Measurements from ENCODE around the gene NPB. TPM values are rescaled to one million over a fixed set of nuclear protein-coding genes. Genes with fewer than 3 reads are reported as not detected.

NPB gene
- polyA plus RNA-seq, 1 donor from 2014 or later: 1.3 TPM

DNA sequence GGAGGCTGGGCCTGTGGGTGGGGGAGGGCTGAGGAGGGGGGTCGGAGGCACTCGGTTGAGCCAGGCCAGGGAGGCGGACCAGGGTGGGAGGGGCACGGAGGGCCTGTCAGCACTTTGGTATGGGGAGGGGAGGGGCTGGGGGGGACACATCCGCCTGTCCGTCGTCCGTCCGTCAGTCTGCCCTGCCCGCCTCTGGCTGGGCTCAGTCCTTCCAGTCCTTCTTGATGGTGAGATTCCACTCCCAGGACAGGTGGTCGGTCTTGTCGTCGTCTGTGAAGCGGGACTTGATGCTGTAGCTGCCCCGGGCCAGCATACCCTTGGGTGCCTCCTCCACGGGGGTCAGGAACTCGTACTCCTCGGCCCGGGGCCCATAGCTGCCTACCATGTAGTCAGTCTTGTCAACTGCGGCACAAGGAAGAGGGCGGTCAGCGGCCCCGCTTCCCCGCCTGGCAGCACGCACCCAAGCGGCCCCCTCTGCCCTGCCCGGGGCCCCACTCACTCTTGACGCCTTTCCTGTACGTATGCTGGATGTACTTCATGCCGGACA, 33.3 kb upstream of the NPB start:
- no peak overlapping the region for H2AFZ ChIP-seq (ENCODE audit: low read depth, low read length)
- H3K27ac ChIP-seq (ENCODE audit: low read length): no peak overlapping the region
- TF ChIP-seq SMC3 (conservative IDR thresholded peaks at IDR 0.05; ENCODE audit: poor library complexity): no peak
- no peak for TF ChIP-seq REST (IDR thresholded peaks at IDR 0.05; ENCODE audit: borderline replicate concordance)
- no peak for TF ChIP-seq EZH2 (IDR thresholded peaks at IDR 0.05; ENCODE audit: borderline replicate concordance, insufficient read depth, low read length, poor library complexity, severe bottlenecking)
- TF ChIP-seq, protein P1, sequence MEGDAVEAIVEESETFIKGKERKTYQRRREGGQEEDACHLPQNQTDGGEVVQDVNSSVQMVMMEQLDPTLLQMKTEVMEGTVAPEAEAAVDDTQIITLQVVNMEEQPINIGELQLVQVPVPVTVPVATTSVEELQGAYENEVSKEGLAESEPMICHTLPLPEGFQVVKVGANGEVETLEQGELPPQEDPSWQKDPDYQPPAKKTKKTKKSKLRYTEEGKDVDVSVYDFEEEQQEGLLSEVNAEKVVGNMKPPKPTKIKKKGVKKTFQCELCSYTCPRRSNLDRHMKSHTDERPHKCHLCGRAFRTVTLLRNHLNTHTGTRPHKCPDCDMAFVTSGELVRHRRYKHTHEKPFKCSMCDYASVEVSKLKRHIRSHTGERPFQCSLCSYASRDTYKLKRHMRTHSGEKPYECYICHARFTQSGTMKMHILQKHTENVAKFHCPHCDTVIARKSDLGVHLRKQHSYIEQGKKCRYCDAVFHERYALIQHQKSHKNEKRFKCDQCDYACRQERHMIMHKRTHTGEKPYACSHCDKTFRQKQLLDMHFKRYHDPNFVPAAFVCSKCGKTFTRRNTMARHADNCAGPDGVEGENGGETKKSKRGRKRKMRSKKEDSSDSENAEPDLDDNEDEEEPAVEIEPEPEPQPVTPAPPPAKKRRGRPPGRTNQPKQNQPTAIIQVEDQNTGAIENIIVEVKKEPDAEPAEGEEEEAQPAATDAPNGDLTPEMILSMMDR (IDR thresholded peaks at IDR 0.05; ENCODE audit: poor library complexity, severe bottlenecking): no peak
- TF ChIP-seq MXI1 (conservative IDR thresholded peaks at IDR 0.05; ENCODE audit: poor library complexity, severe bottlenecking): no peak
- TF ChIP-seq POLR2AphosphoS5 (IDR thresholded peaks at IDR 0.05): no peak
- TF ChIP-seq RAD21 (conservative IDR thresholded peaks at IDR 0.05): no peak
- H3K4me2 ChIP-seq (ENCODE audit: low read length): no peak overlapping the region
- no peaks in the 10 kb centered on the region for H4K20me1 ChIP-seq (ENCODE audit: insufficient read depth)
- no peak overlapping the region for H3K9ac ChIP-seq (ENCODE audit: low read length)
- peak overlapping the region; percentile 96 for H3K4me3 ChIP-seq (ENCODE audit: low read length)
- no peaks in the 10 kb centered on the region for H3K9me3 ChIP-seq (ENCODE audit: low read length)
- H3K36me3 ChIP-seq (ENCODE audit: insufficient read depth, low read length): no peaks in the 10 kb centered on the region
- H3K9me2 ChIP-seq (ENCODE audit: insufficient read depth, low read length): no peaks in the 10 kb centered on the region
- peaks cover 14% of the 10 kb centered on the region for H3K79me2 ChIP-seq (replicated peaks; ENCODE audit: insufficient read depth, low read length)
- no peaks in the 10 kb centered on the region for H3F3A ChIP-seq (ENCODE audit: insufficient read depth, low read length, poor library complexity, severe bottlenecking)
- no peaks in the 10 kb centered on the region for H3K27me3 ChIP-seq (ENCODE audit: insufficient read depth, low read depth, low read length)

DNA sequence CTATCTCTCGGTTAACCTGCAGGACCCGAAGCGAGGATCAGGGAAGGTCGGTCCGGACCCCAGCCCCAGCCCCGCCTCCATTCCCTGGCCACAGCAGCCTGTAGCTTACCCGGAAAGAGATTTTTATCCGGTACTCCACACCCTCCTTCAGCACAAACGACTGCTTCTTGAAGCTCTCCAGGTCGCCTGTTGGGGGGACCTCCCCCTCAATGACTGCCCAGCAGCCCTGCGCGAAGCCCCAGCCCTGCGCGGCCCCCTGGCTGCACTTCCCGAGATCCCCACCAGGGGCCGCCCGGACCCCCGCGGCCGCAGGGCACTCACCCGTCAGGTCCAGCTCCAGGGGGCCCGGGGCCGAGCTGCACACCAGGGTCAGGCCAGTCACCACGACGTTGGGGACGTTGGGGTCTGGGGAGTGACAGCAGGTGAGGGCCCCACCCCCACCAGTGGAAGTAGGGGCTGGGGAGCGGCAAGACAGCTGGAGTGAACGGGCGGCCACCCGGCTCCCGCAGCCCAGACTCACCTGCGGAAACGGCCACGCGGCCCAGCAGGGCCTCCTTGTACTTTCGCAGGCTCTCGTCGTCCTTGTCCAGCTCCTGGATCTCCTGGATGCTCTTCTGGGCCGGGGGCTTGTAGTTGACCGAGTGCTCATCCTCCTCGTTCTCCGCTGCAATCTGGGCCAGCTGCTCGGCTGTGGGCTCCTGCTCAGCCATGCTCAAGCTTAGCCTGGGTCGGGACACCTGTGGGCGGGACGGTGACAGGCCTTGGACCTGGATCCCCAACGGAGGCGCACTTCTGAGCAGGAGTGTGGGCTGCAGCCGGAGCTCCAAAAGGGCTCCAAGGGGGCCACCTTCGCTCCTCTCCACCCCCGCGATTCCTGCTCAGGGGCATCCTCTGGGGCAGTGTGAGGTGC, 32.6 kb upstream of the NPB start:
- Histone ChIP-seq H3K4me3 (ENCODE audit: low read length) (peak overlapping the region; percentile 96), H3K79me2 (replicated peaks; ENCODE audit: insufficient read depth, low read length) (peaks cover 13% of the 10 kb centered on the region), H3K27ac (ENCODE audit: low read length) (peak overlapping the region; percentile 64), H4K20me1 (ENCODE audit: insufficient read depth) (no peaks in the 10 kb centered on the region), H3F3A (ENCODE audit: insufficient read depth, low read length, poor library complexity, severe bottlenecking) (no peaks in the 10 kb centered on the region), H3K4me2 (ENCODE audit: low read length) (peak overlapping the region; percentile 97), H3K9ac (ENCODE audit: low read length) (peak overlapping the region; percentile 96), H3K27me3 (ENCODE audit: insufficient read depth, low read depth, low read length) (no peaks in the 10 kb centered on the region), H3K9me2 (ENCODE audit: insufficient read depth, low read length) (no peaks in the 10 kb centered on the region), H3K9me3 (ENCODE audit: low read length) (no peaks in the 10 kb centered on the region), H3K36me3 (ENCODE audit: insufficient read depth, low read length) (no peaks in the 10 kb centered on the region), H2AFZ (ENCODE audit: low read depth, low read length) (no peak overlapping the region)
- TF ChIP-seq REST (IDR thresholded peaks at IDR 0.05; ENCODE audit: borderline replicate concordance) (no peak), MXI1 (conservative IDR thresholded peaks at IDR 0.05; ENCODE audit: poor library complexity, severe bottlenecking) (no peak), SMC3 (conservative IDR thresholded peaks at IDR 0.05; ENCODE audit: poor library complexity) (peak; percentile 62), RAD21 (conservative IDR thresholded peaks at IDR 0.05) (peak; percentile 30), EZH2 (IDR thresholded peaks at IDR 0.05; ENCODE audit: borderline replicate concordance, insufficient read depth, low read length, poor library complexity, severe bottlenecking) (no peak), POLR2AphosphoS5 (IDR thresholded peaks at IDR 0.05) (no peak)
- TF ChIP-seq, protein P1 (IDR thresholded peaks at IDR 0.05; ENCODE audit: poor library complexity, severe bottlenecking): peak; percentile 73
